Stimulated activated CD4-positive, alpha-beta T cell treated with anti-CD3 and anti-CD28 coated beads, Interleukin-12 subunit alpha, Interleukin-12 subunit beta, amount 100 ng/mL, for 4 hours (primary cell): Measurements from ENCODE around the gene ACOXL.

ENCODE experiments used
- DNase-seq: peaks from one replicate; pipeline ENCODE4 v3.0.0-alpha.2; 2020

ACOXL gene

DNA sequence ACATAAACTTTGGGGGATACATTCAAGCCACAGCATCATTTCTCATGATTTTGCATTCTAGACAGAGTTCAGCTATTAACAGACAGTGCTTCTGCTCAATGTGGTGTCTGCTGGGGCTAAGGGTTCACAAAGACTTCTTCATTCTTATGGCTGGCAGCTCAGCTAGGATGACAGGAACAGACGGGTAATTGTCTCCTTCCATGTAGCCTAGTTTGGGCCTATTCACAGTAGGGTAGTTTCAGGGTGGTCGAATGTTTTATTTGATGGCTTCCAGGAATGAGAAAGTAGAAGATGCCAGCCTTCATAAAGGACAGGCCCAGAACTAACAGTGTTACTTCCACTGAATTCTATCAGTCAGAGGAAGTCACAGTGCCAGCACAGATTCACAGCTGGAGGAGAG, 362.3 kb downstream of the ACOXL start:
- no peak for DNase-seq

DNA sequence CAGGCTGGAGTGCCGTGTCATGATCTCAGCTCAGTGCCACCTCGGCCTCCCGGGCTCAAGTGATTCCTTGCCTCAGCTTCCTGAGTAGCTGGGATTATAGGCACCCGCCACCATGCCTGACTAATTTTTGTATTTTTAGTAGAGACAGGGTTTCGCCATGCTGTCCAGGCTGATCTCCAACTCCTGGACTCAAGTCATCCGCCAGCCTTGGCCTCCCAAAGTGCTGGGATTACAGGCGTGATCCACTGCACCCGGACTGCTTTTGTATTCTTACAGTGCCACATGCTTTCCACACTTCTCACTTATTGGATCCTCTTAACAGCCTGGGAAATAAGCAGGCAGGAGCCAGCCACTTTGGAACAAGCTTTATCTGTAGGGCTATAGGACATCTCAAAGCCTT, 363.1 kb downstream of the ACOXL start:
- no peak for DNase-seq

DNA sequence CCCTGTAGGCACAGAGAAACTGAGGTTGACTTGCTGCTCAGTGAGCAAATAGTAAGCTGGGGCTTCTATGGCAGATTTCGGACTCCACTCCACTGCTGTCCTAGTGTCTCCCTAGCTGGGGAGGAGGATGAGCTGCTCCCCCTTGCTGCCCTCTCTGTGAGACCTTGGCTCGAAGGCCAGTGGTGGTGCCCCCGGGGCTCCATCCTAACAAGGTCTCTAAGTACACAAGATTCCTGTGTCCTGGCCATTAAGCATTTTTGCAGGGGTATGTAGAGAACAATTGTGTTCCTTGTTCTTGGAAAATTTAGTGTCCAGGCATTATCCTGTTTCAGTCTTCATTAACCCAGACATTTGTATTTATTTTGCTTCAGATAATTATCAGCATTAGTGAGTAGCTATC, 367.0 kb downstream of the ACOXL start:
- no peak for DNase-seq

DNA sequence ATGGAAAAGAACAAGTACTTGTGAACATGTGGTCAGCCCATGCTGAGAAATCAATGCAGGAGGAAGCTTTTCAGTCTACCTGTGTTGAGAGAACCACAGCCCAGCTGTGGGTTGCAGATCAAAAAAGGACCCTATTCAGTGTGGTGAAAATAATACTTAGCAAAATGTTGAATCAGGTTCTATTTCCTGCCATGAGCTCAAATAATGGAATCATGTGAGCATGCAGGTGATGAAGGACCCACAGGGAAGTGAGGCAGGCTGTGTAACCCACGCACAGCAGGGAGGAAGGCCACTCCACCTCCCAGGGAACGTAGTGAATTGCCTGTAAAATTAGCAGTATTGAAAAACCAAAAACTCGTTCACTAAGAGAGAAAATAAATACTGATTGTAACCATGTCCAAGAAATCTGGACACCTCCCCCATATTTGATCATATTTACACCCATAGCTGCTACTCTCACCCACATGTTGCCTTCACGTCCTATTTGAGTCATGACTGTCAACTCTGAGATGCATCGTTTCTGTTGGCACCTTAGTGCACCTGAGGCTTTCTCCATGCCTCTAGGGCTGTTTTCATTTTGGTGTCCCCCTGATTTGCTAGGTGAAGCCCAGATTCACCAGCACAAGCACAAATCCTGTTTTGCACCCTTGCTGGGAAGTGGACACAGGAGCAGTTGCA, 367.9 kb downstream of the ACOXL start:
- DNase-seq: no peak

DNA sequence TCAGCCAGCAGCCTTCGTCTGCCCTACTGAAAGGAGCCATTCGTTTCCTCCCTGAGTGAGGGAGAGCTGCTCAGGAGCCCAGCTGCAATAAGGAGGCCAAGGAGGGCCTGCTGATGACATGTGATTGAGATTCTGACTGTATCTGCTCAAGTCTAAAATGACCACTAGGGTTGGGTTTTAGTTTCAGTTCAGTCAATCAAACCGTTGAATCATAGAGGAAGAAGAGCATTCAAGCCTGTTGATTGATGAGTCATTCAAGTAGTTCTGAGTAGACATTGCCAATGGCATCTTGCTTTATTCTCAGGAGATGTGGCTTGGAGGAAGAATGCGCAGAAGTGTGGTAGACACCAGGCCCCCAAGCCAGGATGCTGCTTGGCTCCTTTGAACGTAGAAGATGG, 368.4 kb downstream of the ACOXL start:
- DNase-seq: no peak

DNA sequence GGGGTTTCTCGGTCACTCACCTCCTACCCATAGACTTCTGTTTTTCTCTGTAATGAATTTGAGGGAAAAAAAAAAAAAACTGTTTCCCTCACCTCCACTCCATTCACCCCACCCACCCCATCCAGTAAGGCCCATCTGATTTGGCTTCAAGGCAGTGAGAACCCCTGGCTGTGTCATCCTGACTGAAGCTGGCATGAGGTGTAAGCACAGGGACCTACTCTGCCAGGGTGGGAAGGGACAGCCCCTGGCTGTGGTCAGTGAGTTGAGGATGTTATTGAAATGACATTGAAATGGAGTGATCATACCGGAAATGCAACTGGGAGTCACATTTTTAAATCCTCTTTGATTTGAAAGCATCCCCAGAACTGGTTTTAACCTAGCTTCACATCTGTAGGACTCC, 369.2 kb downstream of the ACOXL start:
- no peak for DNase-seq

DNA sequence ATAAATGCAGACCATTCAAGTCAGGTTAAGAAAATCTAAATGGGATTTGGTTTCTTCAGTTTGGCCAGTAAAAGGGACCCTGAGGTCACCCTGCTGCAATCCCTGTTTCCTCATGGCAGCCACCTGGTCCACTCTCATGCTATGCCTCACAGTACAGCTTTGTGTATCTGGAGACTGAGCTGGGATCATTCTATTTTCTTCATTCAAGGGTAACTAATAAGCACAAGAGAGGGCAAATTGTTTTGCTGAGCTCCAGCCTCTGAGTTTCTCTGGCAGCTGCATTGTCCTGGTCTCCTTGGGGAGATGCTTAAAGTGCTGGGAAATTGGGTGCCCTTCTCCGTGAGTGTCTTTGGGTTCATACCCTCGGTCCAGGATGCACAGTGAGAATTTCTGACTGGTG, 369.8 kb downstream of the ACOXL start:
- no peak for DNase-seq

DNA sequence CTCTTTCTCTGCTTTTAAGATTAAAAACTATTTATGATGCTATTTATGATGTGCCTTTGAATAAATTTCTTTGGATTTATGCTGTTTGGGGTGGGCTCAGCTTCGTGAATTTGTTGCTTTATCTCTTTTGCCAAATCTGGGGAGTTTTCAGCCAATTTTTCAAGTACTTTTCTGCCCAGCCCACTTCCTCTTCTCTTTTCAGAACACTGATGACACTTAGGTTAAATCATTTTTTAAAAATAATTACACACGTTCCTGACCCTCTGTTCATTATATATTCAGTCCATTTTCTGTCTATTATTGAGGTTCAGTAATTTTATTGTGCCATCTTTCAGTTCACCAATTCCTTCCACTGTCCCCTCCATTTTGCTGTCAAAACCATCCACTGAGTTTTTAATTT, 373.6 kb downstream of the ACOXL start:
- DNase-seq: no peak

DNA sequence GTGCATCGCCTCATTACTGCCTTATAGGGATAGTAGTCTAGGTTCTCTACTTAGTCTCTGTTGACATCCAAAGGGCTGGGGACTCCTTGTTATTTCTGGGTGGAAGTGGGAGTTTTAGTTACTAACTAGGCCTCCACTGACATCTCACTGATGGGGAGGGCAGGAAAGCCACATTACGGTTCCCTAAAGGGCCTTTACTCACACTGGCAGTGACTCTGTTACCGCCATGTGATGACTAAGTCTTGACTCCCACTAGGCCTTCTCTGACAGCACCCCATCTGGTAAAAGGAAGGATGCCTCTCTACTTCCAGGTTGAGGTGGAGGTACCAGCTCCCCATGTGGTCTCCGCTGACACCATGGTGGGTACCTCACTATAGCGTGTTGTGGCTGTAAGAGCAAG, 374.3 kb downstream of the ACOXL start:
- DNase-seq: no peak

DNA sequence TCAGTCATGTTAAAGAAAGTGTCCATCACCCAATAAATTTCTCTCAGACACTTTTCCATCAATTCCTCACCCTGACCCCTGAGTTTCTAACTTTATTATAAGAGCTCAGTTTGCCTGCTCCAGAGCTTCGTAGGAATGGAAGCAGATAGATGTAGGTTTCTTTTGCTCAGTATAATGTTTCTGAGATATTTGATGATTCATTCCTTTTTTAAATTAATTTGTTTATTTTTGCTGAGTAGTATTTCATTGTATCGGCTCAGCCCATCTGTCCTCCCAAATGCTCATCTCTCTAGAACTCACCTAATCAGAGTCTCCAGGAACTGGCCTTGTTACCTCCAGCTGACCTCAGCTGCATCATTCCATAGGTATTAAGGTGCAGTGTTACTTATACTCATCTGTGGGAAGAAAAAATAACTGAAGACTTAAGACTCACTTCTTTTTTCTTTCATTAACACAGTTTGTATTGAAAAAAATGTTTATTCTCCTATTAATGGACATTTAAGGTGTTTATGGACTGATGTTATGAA, 376.4 kb downstream of the ACOXL start:
- DNase-seq: no peak

DNA sequence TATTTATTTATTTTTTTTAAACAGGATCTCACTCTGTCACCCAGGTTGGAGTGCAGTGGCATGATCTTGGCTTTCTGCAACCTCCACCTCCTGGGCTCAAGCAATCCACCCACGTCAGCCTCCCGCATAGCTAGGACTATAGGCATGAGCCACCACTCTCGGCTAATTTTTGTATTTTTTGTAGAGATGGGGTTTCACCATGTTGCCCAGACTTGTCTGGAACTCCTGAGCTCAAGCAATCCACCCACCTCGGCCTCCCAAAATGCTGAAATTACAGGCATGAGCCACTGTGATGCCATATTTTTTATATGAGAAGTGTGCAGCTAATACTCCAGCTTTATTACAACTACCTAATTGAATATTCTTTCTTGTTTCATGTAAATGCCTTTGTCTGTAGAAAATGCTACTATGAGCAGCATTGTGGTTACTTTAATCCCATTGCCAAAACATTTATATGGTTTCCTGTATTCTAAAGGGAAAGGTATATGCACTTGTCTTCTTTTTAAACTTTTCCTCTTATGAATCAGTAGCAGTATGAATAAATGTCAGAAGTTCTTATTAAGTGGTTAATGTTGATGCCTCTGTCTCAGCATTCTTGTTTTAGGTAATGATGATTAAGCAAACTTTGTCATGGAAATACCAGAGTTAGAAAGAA, 378.9 kb downstream of the ACOXL start:
- DNase-seq: no peak

DNA sequence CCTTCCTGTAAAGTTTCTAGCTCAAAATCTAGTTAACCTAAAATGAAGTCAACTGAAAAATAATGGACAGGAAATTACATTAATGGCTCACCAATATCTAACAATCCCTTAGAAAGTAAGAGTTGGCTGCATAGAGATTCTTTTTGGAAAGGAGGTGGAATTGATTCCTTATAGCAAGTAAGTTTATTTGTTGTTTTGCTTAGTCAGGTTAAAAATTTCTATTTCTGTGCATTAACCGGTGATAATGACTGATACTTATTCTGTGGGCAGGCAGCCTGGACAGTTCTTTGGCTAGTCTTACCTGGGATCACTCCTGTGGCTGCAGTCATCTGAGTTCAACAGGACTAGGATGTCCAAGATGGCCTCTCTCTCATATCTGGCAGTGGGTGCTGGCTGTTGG, 381.5 kb downstream of the ACOXL start:
- no peak for DNase-seq

DNA sequence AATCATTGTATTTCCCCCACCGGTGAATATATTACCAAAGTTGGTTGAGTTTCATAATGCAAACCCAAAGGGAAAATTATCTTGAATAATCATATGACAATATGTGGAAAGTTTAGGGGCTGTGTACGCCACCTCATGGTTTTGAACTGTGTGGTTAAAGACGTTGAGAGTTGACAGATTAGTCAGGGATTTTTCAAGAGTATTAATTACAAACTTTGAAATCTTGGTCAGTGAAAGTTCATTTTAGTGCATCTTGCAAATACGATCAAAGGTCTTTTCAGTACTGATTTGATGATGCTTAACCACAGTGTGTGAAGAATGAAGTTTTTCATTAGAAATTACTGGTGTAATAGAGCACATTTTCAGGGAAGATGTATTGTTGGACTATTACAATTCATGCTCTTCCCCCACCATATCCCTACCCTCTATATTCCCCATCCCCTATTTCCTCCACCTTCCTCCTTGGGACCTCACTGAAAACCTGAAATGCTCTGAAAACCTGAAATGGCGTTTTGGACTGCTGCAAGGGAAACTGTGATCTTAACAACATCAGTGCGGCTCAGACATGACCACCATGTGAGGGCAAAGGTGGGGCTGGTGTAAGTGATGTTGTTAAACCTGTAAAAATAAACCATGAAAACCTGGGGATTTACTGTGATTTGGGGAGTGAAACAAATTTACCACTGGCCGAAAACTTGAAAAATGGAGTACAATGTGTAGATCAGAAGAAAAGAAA, 383.8 kb downstream of the ACOXL start:
- DNase-seq: no peak

DNA sequence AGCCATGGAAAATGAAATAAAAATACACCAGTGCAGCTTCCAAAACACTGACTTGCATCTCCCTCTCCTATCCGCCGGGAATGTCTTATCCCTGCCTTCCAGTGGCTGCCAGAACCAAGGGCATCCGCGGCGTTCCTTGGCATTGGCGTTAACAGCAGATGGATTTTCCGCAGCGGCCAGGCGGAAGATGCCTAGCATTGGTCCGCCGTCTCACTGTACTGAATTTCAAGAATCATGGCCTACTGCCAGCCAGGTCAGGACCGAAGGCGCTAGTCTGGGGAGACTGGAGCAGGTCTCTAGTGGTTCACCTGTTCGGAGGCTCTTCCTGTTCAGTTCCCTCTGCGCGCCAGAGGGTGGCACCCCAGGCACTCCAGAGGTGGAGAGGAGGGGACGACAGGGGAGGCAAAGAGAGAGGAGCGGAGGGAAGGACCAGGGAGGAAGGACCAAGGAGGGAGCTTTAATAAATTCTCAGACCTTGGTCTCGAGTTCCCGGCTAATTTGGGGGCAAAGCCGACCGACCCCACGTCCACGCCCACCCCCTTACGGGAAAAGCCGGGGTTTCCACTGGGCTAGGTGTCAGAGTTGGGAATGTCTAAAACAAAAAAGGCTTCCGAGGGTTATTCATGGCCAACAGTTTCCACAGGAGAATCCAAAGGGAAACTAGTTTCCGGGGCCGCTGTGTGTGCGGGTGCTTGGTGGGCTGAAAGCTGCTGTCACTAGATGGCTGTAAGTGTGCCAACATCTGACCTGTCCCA, 384.6 kb downstream of the ACOXL start:
- peak; percentile 62 for DNase-seq

DNA sequence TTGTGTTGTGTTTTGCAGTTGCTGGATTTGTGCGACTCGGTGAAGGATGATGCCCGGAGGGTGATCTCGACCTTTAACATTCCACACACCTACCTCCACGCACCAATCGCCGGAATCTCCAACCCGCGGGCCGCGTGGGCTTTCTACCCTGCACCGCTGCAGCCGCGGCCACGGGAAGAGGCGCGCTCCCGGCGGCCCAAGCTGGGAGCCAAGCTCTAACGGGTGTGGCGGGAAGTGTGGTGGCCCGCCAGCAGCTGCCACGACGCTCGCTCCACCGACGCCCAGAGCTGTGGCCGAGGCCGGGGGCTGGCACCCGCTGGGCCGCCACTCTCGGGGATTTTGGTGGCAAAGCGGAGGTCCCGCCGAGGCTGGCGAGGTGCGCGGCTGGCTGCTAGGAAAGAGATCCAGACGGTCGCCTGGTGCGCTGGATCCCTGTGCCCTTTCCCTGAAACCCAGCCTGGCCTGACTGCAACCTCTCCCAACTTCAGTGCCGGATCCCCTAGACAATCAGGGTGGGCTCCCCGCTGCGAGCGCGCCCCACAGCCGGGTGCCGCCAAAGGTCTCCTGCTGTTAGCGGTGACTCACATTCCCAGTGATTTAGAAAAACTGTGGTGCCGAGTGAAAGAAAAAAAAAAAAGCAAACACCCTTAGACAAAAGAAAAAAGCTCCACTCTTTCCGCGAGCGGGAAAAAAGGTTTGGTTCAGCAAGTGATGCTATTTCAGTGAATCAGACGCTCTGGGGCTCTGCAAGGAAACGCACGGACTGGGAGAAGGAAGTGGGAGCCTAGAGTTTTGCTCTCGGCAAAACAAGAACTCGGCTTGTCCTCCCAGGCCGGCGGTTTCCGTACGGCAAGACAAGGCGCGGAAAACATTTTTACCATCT, 385.5 kb downstream of the ACOXL start:
- DNase-seq: peak; percentile 32

DNA sequence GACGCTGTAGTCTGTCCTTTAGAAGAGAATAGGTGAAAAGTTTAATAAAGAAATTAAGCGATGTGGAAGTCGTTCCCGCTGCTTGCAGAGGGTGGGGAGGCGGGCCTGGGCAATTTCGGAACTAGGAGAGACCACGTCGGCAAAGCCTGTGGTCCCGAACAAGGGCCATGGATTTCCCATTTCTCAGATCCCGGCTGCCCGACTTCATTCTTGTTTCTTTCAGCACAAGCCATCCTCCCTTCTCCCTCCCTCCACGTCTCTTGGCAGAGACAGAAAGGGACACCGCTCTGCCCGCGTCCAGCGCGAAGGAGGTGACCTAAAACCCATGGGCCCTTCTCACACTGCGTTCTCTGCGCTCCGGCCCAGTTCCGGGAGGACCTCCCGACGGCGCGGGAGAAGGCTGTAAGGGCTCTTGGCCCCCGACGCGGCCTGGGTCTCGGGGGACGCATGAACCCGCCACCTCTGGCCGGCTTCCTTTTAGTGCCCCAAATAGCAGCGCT, 386.2 kb downstream of the ACOXL start:
- DNase-seq: no peak

DNA sequence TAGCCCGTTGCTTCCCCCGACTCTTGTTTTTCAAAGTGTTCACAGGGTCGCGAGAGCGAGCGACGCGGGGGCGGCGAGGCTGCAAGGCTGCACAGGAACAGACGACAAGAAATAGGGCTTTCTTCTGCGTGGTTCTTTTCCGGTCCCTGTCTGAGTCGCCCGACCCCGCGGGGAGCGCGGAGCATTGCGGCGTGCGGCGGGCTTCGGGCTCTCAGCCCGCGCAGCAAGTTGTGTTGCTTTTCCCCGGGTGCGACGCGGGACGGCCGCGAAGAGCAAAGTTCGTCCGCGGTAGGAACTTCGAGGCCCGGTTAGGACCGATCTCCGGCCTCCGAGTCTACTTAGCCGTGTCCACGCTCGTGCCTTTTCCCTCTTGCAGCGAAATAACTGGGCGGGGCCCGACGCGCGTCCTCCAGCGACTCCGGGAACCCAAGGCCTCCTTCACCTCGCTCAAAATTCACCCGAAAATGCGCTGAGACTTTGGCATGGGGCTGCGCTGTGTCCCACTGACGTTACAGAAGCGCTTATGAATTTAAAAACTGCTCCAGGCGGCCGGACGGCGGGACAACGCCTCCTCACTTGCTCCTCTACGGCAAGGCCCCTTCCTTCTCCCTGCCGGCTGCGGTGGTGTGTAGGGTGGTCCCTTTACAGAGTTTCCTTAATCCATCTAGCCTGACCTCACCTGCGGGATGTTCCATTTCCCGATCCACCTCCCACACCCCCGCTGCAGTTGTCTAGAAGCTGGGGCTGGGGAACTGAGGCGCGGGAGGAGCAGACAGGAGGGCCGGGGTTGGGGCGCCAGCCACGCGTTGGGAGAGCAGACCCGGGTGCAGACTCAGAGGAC, 386.8 kb downstream of the ACOXL start:
- DNase-seq: peak; percentile 38

DNA sequence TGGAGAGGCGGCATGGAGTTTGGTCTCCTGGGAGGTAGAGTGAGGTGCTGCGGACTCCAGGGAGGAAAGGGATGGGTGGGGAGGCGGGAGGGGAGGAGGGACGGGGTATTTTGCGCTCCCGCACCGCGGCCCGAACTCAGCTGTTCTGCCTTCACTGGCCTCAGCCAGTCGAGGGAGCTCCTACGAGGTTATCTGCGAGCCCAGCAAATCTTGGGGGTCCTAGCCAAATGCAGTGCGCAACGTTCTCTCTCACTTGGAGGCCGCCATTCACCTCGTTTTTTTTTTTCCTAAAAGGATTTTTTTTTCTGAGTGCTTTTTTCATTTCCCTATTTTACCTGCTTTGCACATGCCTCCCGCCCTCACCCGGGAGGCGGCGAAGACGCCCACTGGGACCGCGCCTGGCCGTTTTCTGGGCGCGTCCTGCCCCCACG, 387.5 kb downstream of the ACOXL start:
- peak; percentile 25 for DNase-seq

DNA sequence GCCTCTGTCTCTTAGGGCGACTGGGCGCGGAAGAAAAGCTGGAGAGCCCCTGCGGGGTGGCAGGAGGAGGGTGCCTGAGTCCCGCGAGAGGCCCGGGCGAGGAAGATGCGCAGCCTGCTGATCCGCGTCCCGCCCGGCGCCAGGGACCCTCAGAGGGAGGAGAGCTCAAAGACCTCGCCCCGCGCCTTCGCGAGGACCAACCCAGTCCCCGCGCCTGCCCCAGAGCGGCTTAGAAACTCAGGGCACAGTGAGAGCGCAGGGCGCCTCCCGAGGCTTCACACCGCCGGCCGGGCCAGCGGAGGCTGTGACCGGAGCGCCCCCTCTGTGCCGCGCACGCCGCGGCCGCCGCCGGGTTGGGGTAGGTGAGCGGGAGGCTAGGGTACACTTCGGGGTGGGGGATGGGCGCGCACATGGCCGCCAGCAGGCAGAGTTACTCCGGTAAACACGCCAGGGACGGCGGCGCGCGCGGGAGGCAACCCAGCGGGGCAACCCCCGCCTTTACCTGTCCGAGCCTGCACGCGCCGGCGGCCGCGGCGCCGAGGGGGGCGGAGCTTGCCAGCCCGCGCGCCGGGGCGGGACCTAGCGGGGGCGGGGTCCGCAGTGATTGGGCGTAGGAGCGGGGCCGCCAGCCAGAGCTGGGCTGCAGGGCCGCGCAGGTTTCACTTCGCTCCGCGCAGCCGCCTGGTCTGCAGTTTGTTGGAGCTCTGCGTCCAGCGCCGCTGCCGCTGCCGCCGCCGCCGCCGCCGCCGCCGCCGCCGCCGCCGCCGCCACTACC, 388.1 kb downstream of the ACOXL start, which contains the start of gene BCL2L11:
Gene BCL2L11, plus strand, starts transcription at position 662 of the 775 bp plus-strand sequence. CDS start 2,832 bp downstream, outside the sequence.
- DNase-seq: peak; percentile 89
